Measurements from ENCODE around the gene CORO6.

DNA sequence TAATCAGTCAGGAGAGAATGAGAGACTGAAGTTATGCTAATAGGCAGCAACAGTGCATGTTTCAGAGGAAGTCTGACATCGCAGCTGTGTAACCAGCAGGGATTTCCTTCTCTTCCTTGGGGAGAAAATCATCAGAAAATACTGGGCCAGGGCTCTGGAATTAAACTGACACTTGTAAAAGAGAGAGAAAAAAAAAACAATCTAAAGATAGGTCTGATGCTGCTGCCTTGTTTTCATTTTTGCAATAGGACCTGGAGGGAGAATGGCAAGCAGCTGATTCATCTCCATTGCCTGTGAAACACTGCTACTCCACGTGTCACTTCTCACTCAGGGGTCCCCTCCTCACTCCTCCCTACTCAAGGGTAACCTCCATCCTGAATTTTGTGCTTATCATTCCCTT lies 17.7 kb upstream of the CORO6 start:
- no peak for TF ChIP-seq CTCF (IDR thresholded peaks at IDR 0.05; ENCODE audit: low read length)
- TF ChIP-seq EZH2 (optimal IDR thresholded peaks at IDR 0.05; ENCODE audit: low read depth, low read length), result no peak
